HG03575 (cell line): ENCODE results near the gene GSTP1.
"Not testable (repeated sequence)": the region's sequence is repeated elsewhere in the genome, so short reads cannot be mapped to it uniquely, and the experiment has no call there.

Source experiments
- ATAC-seq: cut with Tn5 transposase; IDR thresholded peaks from one replicate; pipeline ENCODE4 v1.9.1; 2021; ENCODE audit not compliant: unreplicated experiment, insufficient number of reproducible peaks, low FRiP score; ENCODE audit errors: extremely low read depth

Gene GSTP1

DNA sequence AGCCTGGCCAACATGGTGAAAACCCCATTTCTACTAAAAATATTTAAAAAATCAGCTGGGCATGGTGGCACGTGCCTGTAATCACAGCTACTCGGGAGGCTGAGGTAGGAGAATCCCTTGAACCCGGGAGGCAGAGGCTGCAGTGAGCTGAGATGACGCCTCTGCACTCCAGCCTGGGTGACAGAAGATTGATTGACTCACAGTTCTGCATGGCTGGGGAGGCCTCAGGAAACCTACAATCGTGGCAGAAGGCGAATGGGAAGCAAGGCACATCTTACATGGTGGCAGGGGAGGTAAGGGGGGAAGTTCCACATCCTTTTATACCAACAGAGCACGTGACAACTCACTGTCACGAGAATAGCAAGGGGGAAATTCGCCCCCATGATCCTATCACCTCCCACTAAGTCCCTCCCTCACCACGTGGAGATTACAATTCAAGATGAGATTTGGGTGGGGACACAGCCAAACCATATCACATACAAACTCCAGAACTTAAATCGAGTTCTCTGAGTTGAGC is 5.3 kb downstream of the GSTP1 start:
- ATAC-seq = not testable (repeated sequence)

DNA sequence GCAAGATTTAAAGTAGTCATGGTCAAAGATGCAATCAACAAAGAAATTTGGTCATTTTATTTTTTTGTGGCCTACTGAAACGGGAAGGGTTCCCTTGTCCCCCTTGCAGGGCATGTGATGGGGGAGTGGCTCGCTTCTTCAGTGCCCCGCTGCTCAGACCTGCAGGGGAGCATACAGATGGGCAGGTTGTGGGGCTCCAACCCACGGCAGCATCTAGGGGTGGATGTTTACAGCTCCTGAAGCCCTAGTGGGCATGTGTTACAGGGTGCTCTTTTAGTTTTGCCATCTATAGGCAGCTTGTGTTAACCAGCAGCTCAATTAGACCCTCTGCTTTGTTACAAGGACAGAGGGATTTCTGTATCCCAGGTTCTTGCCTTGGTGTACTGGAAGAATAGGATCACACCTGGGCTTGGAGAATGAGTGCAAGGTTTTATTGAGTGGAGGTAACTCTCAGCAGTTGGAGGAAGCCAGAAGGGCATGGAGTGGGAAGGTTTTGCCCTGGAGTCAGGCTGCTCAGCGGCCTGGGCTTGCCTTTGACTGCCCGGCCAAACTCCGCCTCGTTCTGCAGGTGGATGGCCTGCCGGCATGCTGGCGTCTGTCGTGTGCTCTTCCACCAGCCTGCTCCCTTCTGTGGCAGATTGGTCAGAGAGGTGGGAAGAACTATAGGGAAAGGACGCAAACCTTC is 9.4 kb downstream of the GSTP1 start:
- ATAC-seq = no peak

DNA sequence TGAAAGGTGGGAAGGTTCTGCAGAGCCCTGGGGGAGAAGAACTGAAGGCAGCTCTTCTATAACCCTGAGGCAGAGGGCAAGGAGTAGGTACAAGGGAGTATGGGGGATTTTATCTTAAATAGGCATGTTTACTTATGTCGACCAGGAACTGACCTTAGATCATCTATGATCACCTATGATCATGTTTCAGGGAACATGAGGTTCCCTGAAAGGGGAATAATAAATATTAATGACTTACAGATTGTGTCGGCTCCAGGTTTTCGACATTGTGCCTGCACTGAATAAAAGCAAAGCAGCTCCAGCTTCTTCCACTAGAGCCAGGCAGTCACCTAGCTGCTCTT is 9.9 kb downstream of the GSTP1 start:
- ATAC-seq = no peak

DNA sequence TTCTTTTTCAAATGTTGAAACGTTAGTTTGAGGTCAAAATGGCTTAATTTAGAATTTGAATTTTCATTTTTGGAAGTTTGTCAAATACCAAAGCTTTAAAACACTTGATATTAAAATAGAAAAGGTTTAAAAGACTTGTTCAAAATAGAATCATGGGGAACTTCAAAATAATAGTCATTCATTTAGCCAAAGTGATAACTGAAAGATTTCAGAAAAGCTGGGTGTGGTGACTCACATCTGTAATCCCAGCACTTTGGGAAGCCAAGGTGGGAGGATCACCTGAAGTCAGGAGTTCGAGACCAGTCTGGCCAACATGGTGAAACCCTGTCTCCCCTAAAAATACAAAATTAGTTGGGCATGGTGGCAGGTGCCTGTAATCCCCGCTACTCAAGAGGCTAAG is 10.9 kb downstream of the GSTP1 start:
- no peak for ATAC-seq

DNA sequence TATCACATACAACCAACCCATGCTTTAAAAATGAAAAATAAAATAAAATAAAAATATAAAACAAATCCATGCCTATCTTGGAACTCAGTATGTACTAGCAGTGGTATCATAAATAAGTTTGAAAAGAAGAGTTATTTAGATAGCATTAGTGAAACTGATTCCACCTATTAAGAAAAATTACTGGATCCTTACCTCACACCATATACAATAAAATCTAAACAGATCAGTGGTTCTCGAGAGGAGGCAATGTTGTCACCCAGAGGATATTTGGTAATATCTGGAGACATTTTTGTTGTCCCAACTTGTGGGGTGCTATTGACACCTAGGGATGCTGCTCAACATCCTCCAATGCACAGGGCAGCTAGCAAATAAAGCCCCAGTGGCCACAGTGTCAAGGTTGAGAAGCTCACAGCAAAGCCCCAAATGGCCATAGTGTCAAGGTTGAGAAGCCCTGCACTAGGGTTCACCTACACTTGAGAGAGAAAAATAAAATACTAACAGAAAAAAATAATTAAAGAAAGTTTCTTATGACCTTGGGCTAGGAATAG is 13.2 kb downstream of the GSTP1 start:
- no peak for ATAC-seq

DNA sequence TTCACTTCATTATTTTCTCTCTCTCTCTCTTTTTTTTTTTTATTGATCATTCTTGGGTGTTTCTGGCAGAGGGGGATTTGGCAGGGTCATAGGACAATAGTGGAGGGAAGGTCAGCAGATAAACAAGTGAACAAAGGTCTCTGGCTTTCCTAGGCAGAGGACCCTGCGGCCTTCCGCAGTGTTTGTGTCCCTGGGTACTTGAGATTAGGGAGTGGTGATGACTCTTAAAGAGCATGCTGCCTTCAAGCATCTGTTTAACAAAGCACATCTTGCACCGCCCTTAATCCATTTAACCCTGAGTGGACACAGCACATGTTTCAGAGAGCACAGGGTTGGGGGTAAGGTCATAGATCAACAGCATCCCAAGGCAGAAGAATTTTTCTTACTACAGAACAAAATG is 13.8 kb downstream of the GSTP1 start:
- ATAC-seq = not testable (repeated sequence)

DNA sequence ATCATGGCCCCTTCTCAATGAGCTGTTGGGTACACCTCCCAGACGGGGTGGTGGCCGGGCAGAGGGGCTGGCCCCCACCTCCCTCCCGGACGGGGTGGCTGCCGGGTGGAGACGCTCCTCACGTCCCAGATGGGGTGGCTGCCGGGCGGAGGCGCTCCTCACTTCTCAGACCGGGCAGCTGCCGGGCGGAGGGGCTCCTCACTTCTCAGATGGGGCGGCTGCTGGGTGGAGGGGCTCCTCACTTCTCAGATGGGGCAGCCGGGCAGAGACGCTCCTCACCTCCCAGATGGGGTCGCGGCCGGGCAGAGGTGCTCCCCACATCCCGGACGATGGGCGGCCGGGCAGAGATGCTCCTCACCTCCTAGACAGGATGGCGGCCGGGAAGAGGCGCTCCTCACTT is 14.4 kb downstream of the GSTP1 start:
- not testable (repeated sequence) for ATAC-seq

DNA sequence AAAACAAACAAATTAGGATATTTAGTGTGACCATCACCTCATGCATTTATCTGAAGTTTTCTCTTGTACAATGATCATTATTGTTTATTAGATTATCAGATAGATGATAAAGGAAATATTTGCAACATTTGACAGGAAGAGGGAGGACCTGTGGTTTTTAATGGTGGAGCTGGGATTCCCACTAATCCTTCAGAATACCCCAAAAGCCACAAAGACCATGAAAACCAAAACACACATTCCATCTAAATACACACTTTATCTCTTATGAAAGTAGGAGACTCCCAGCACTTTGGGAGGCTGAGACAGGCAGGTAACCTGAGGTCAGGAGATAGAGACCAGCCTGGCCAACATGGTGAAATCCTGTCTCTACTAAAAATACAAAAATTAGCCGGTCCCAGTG is 15.5 kb downstream of the GSTP1 start:
- ATAC-seq = no peak

DNA sequence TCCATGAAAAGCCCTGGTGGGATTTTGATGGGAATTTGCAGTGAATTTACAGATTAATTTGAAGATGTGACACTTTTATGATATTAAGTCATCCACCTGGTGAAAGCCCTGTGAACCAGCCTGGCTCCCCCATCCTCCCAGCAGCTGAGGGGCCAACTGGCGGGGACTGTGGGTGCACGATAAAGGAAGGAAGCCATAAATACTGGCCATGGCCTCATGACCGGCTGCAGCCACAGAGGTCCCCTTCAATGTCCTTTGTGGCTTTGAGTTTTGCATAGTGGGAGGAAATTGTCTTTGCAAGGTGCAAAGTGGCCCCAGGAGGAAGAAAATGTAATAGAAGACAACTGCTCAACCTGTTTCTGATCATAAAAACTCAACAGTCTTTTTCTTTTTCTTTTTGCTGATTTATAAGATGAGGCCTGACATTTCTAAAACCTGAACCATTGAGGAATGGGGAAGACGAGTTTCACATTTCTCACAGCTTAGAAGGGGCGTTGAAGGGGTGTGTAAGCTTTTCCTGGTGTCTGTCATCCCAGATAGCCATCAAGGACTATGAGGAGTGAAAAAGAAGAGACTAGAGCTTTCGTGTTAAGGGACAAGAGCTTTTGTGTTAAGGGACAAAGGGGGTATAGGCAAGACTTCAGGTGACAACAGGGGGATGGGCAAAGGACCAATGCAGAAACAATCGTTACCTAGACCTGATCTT is 16.9 kb downstream of the GSTP1 start:
- ATAC-seq = no peak

DNA sequence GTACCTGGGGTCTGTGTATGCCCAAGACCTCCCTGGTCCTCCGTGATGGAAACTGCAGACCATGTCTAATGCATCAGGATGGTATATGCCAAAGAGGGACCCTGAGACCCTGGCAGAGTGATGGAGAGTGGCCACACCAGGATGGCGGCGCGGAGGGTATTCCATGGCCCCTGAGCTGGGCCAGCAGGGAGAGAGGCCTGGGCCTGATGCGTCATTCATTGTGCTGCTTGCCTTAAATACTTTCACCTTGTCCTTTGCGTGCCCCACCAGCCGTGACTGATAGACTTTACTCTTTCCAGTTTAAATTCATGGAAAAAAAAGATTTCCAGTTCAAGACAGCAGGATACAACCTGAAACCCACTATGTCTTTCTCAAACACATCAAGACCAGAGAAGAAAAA is 17.5 kb downstream of the GSTP1 start:
- ATAC-seq = no peak

DNA sequence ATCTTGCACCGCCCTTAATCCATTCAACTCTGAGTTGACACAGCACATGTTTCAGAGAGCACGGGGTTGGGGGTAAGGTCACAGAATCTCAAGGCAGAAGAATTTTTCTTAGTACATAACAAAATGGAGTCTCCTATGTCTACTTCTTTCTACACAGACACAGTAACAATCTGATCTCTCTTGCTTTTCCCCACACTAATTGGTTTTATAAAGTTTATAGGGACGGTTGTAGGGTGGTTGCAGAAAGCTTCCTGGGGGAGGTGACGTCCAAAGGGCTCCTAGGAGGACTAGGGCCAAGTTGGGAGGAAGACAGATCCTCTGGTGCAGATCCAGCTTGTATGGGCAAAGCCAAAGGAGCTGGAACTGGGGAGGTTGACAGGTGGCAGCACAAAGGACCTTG is 20.5 kb downstream of the GSTP1 start:
- ATAC-seq = not testable (repeated sequence)

DNA sequence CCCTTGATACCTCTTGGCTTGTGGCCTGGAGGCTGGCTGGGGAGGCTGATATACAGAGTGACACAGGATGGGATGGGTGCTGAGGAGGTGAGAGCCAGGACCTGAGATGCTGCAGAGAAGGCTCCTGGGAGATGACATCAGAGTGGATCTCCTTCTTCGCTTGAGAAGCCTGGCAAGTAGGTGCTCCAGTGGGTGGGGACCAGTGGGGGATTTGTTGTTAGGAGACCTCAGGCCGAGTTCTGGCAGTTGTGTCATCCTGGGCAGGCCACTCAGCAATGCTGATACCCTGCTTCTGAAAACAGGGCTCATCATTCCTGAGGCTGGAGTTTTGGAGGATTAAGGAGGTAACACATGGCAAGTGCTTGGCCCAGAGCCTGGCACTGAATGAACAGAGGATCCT is 21.2 kb downstream of the GSTP1 start:
- no peak for ATAC-seq

DNA sequence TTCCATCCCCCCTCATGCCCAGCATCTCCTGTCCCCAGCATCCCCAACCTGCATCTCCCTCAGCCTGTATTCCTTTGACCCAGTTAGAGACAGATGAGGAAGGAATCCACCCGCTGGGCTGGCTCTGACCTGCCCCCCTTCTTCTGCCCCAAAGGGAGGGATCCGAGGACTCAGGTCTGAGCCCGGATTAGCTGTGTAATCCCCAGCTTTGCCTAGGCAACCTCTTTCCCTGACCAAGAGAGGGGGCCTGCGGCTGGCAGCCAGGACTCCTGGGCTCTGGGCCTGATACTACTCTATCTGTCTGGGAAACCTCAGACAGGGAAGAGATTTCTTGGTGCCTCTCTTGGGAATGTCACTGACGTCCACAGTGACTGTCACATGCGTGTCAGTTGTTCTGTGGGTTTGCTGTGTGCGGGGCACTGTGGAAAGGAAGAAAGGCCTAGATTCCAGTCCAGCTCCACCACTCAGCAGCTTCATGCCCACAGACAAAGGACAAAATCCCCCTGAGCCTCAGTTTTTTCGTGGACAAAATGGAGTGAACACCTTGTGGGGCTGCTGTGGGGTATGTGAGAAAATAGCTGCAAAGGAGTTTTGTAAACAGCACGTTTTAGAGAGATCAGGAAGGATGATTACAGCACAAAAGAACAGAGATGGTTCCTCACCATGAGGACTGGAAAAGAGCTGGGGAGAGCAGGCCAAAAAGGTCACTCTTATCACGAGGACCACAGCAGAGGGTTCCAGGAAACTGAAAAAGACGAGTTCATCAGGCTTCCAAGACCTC is 21.8 kb downstream of the GSTP1 start:
- no peak for ATAC-seq

DNA sequence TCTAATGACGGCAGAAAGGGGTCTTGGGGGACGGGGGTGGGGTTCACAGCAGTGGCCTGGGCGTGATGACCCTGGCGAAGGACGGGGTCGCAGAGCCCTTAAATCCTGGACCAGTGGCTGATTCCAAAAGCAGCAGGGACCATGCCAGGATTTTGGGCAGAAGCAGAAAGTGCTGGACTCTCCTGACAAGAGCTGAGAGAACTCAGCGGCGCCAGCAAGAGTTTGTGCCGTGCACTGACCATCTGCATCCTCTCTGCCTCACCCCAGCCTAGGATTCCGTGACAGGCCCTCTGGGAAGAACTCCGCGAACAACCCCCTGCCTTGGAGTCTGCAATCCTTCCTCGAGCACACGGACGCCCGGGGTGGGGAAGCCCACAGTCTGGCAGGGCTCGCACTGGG is 22.5 kb downstream of the GSTP1 start:
- ATAC-seq = no peak

DNA sequence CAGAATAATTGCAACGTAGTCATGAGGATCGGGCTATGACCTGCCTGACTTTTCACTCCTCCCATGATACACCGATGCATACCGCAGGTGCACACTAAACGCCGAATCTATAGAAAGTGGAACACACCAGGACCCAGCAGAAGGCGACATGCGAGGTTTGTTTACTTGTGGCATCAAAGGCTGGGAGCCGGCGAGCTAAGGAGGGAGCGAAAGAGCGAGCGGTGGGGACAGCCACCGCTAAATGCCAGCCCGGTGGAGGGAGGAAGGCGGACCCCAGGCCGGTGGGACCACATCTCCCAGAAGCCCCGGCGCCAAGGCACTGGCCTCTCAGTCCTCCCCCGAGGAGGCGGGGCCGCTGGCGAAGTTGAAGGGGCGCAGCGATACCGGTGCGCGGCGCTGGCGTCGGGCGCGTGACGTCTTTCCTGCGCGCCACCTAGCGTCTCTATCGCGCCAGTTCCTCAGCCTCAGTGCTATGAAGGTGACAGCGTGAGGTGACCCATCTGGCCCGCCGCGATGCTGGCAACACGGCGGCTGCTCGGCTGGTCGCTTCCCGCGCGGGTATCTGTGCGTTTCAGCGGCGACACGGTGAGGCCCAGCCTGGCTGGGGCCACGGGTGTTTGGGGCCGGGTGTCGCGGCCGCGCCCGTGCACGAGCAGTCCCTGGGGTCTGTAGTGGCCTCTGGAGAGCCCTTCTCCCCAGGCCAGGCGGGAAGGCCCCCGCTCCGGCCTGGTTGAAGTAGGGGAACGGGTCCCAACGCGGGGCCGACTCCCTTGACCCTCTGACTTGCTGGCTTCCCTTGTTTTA is 23.1 kb downstream of the GSTP1 start, which contains the start of gene NDUFV1:
Gene NDUFV1, plus strand, starts transcription at position 445 of the 804 bp plus-strand sequence. Its CDS starts 69 bp downstream, at position 514.
- ATAC-seq = no peak

DNA sequence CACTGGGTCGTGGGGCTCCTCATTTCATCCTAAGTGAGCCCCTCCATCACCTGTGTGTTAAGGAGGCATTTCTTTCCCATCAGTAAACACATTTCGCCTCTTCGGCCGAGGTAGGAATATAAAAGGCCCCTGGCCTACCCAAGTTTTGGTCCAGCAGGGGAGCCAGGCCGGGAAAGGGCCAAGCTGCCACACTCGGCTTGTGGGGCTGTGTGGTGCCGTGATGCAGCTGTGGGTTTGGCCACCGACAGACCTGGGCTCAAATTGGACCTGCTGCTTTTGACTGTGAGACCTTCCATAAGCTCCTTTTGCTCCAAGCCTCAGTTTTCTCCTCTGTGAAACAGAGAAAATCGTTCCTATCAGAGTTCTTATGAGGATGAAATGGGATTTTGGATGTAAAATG is 23.9 kb downstream of the GSTP1 start:
- no peak for ATAC-seq

DNA sequence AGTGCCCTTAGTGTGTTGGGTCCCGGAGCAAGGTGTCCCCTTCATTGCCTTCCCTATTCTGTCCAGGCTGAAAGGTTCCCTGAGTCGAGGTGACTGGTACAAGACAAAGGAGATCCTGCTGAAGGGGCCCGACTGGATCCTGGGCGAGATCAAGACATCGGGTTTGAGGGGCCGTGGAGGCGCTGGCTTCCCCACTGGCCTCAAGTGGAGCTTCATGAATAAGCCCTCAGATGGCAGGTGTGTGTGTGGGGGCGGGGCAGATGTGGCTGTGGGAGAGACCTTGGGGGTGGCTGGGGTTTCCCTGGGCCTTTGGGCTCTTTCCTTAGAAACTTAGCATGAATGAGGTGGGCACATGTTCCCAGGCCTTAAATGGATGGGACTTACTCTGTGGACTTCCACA is 24.9 kb downstream of the GSTP1 start:
- no peak for ATAC-seq

DNA sequence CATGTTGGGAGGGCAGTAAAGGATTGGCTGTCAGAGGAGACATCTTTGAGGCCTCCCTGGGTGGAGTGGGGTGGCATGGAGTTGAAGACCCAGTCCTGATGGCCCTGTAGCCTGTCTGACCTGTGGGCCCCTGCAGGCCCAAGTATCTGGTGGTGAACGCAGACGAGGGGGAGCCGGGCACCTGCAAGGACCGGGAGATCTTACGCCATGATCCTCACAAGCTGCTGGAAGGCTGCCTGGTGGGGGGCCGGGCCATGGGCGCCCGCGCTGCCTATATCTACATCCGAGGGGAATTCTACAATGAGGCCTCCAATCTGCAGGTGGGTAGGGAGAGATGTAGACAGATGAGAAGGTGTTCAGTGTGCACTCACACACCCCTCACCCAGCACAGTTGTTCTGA is 25.7 kb downstream of the GSTP1 start:
- ATAC-seq = no peak
